Panc1 (cell line): ENCODE data around the gene FZD2.

Experiments used
- CTCF ChIP-seq: fragments of 450-650 bp; IDR thresholded peaks from 2 replicates; pipeline ENCODE4 v1.5.1; 2017; ENCODE audit warnings: mild to moderate bottlenecking
- POLR2AphosphoS5 ChIP-seq: IDR thresholded peaks from 2 replicates; pipeline ENCODE4 v1.6.1; 2012; ENCODE audit warnings: mild to moderate bottlenecking, low read depth, low read length, moderate library complexity
- SIN3A ChIP-seq: IDR thresholded peaks from 2 replicates; pipeline ENCODE4 v1.6.1; 2012; ENCODE audit warnings: low read depth, mild to moderate bottlenecking, low read length, moderate library complexity, borderline replicate concordance; ENCODE audit not compliant: insufficient read depth
- TF ChIP-seq, protein P1 (sequence below), 2 experiments: IDR thresholded peaks; 2 replicates each; pipeline ENCODE4 v1.6.1; 2011 to 2012; ENCODE audit warnings: low read depth in 2 of 2, control low read depth in 1 of 2, low read length in 1 of 2, mild to moderate bottlenecking in 1 of 2, moderate library complexity in 1 of 2; ENCODE audit not compliant: insufficient read depth in 1 of 2

DNA sequence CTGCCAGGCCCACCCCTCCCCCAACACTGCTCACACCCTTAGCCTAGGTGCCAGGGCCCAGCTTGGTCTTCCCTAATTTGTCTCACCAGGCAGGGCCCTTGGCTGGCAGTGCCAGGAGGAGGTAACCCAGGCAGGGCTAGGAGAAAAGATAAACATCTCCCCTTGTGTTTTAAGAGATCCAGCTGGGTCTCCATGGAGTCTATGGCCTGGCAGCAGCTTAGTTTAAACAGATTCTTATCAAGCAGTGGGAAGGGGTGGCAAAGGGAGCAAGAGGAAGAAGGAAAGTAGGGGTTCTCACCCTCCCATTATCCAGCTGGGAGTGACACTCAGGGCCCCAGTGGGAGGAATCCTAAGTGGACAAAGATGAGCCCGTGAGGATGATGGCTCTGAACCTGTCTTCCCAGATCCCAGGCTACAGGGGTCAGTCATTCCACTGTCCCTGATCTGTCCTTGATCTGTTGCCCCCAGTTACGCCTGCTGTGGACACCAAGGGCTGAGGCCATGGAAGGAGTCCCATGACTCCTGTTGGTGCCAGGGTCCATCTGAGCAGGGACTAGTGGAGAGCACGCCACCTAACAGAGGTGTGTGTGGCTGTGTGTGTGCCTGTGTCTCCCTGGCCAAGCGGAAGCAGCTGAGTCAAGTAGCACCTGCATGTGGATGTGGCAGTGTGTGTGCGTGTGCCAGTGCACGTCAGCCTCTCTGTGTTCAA is 51.6 kb downstream of the FZD2 start:
- TF ChIP-seq CTCF (no peak), POLR2AphosphoS5 (no peak), SIN3A (no peak)
- TF ChIP-seq, protein P1, sequence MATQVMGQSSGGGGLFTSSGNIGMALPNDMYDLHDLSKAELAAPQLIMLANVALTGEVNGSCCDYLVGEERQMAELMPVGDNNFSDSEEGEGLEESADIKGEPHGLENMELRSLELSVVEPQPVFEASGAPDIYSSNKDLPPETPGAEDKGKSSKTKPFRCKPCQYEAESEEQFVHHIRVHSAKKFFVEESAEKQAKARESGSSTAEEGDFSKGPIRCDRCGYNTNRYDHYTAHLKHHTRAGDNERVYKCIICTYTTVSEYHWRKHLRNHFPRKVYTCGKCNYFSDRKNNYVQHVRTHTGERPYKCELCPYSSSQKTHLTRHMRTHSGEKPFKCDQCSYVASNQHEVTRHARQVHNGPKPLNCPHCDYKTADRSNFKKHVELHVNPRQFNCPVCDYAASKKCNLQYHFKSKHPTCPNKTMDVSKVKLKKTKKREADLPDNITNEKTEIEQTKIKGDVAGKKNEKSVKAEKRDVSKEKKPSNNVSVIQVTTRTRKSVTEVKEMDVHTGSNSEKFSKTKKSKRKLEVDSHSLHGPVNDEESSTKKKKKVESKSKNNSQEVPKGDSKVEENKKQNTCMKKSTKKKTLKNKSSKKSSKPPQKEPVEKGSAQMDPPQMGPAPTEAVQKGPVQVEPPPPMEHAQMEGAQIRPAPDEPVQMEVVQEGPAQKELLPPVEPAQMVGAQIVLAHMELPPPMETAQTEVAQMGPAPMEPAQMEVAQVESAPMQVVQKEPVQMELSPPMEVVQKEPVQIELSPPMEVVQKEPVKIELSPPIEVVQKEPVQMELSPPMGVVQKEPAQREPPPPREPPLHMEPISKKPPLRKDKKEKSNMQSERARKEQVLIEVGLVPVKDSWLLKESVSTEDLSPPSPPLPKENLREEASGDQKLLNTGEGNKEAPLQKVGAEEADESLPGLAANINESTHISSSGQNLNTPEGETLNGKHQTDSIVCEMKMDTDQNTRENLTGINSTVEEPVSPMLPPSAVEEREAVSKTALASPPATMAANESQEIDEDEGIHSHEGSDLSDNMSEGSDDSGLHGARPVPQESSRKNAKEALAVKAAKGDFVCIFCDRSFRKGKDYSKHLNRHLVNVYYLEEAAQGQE (IDR thresholded peaks at IDR 0.05; ENCODE audit: insufficient read depth in 1 of 2, low read depth in 2 of 2, low read length in 1 of 2) = no peak
